Stomach (tissue), 4 donors: ENCODE measurements around the gene FOXE3.

Source experiments
- EP300 ChIP-seq: sonication (generic); formaldehyde crosslinking; IDR thresholded peaks from one replicate; pipeline ENCODE4 v1.6.1; 2017; ENCODE audit warnings: antibody characterized with exemption
- POLR2AphosphoS5 ChIP-seq, 3 donors: sonication (generic); formaldehyde crosslinking; IDR thresholded peaks; one replicate each; pipeline ENCODE4 v1.6.1; 2016; ENCODE audit warnings: antibody characterized with exemption in 3 of 3
- TF ChIP-seq, protein P1 (sequence below), 7 experiments: fragments of 450-650 bp in 4 of 7; fragments of 200-600 bp in 3 of 7; sonication (generic) in 3 of 7; IDR thresholded peaks; one replicate each; pipeline ENCODE4 v1.5.1; 2016 to 2019; ENCODE audit warnings: antibody characterized with exemption in 7 of 7, control low read depth in 2 of 7, mild to moderate bottlenecking in 1 of 7

- TF ChIP-seq POLR2AphosphoS5 (IDR thresholded peaks at IDR 0.05): no peak
- TF ChIP-seq, protein P1, sequence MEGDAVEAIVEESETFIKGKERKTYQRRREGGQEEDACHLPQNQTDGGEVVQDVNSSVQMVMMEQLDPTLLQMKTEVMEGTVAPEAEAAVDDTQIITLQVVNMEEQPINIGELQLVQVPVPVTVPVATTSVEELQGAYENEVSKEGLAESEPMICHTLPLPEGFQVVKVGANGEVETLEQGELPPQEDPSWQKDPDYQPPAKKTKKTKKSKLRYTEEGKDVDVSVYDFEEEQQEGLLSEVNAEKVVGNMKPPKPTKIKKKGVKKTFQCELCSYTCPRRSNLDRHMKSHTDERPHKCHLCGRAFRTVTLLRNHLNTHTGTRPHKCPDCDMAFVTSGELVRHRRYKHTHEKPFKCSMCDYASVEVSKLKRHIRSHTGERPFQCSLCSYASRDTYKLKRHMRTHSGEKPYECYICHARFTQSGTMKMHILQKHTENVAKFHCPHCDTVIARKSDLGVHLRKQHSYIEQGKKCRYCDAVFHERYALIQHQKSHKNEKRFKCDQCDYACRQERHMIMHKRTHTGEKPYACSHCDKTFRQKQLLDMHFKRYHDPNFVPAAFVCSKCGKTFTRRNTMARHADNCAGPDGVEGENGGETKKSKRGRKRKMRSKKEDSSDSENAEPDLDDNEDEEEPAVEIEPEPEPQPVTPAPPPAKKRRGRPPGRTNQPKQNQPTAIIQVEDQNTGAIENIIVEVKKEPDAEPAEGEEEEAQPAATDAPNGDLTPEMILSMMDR (IDR thresholded peaks at IDR 0.05): peak in 5 of 7 experiments; percentile 28 to 69 (median 53)
- no peak for TF ChIP-seq EP300
These were observed 27.2 kb upstream of the FOXE3 start for GRCh38 chr1:47388891-47389238.
